Astrocyte of the spinal cord (primary cell): ENCODE data around the gene DRD2.

Experiments used
- DNase-seq: peaks from one replicate; pipeline ENCODE4 v3.0.0; 2011; ENCODE audit warnings: low read depth, low spot score
- H3K4me3 ChIP-seq: 2 replicates; pipeline ENCODE4 v1.5.1; 2011; ENCODE audit warnings: low read depth, mild to moderate bottlenecking, low read length, moderate library complexity
- CTCF ChIP-seq: IDR thresholded peaks from 2 replicates; pipeline ENCODE4 v1.5.1; 2012; ENCODE audit warnings: low read depth, mild to moderate bottlenecking, low read length, inconsistent platforms
- in situ Hi-C: cut with HindIII; loops from 2 replicates; pipeline ENCODE4 v1.10.0; 2017; ENCODE audit warnings: low sequenced_read_pairs

Gene DRD2

GRCh38 chr11:113396690-113397089 is 78.5 kb downstream of the DRD2 start:
- TF ChIP-seq CTCF: no peak
- in situ Hi-C loops: no loop called here
- no peak overlapping the region for H3K4me3 ChIP-seq
- no peak for DNase-seq

- in situ Hi-C loops: no loop called here
- no peak for TF ChIP-seq CTCF
- no peak overlapping the region for H3K4me3 ChIP-seq
- no peak for DNase-seq
Observed at GRCh38 chr11:113395782-113396336, 79.3 kb downstream of the DRD2 start.

GRCh38 chr11:113394919-113395318 is 80.3 kb downstream of the DRD2 start:
- in situ Hi-C loops: no loop called here
- no peak for TF ChIP-seq CTCF
- DNase-seq: no peak
- H3K4me3 ChIP-seq: no peak overlapping the region

- in situ Hi-C loops: no loop called here
- DNase-seq: no peak
- TF ChIP-seq CTCF: no peak
Observed at GRCh38 chr11:113393501-113393985, 81.7 kb downstream of the DRD2 start.

GRCh38 chr11:113392236-113392921 is 82.8 kb downstream of the DRD2 start:
- no peak for DNase-seq
- in situ Hi-C loops: no loop called here
- H3K4me3 ChIP-seq: no peak overlapping the region
- no peak for TF ChIP-seq CTCF

More at GRCh38 chr11:113393501-113393985, 81.7 kb downstream of the DRD2 start:
- no peak overlapping the region for H3K4me3 ChIP-seq

- DNase-seq: no peak
- no peak overlapping the region for H3K4me3 ChIP-seq
- TF ChIP-seq CTCF: no peak
- in situ Hi-C loops: no loop called here
Observed at GRCh38 chr11:113389272-113389671, 85.9 kb downstream of the DRD2 start.
